ENCODE data around the gene NCEH1. TPM values are rescaled to one million over a fixed set of nuclear protein-coding genes. Genes with fewer than 3 reads are reported as not detected.
A peak's percentile ranks its signal among the peaks of the same experiment; 100 is the strongest.

NCEH1 gene
- total and polyA plus RNA-seq, 9 of the 15 experiments (the other 6 are each of a cell fraction or from before 2014, with no cell fraction given) = 1.3 to 5.0 (median 2.8) TPM

GRCh38 chr3:172717493-172718088 is 6.7 kb upstream of the NCEH1 start:
- POLR2A ChIA-PET = interaction anchor here (0.6 to 1.1 kb wide), 5 partner anchors 8 to 33 kb away, joined by 3 to 4 read pairs (median 3); partner anchors contain the start of gene ECT2
- FAIRE-seq = peak; percentile 23
- no peaks in the 10 kb centered on the region for H3K79me2 ChIP-seq (ENCODE audit: control insufficient read depth, insufficient read depth, low read length)
- intact Hi-C loops (cut with micrococcal nuclease) = no loop called here
- H3K27ac ChIP-seq (ENCODE audit: extremely low read depth, low read depth, low read length) = no peak overlapping the region
- H3K4me3 ChIP-seq = no peak overlapping the region
- H3K9ac ChIP-seq (ENCODE audit: insufficient read depth in 1 of 2, low read depth in 2 of 2, low read length in 2 of 2) = no peak overlapping the region
- no peaks in the 10 kb centered on the region for H3K9me1 ChIP-seq (ENCODE audit: control insufficient read depth, insufficient read depth, low read length)
- no TSS peak for BruUV-seq (replicated peaks)
- no peaks in the 10 kb centered on the region for H4K20me1 ChIP-seq (replicated peaks; ENCODE audit: control insufficient read depth, insufficient read depth, low read length)
- no peak overlapping the region; the same call in 1 of the 2 replicates for H2AFZ ChIP-seq (ENCODE audit: low read depth, low read length)
- no peaks in the 10 kb centered on the region for H3K36me3 ChIP-seq (ENCODE audit: control insufficient read depth, insufficient read depth, low read length)
- no peaks in the 10 kb centered on the region for H3K4me1 ChIP-seq (replicated peaks in 1 of 2; ENCODE audit: control insufficient read depth in 2 of 2, insufficient read depth in 2 of 2, low read length in 2 of 2)
- no peaks in the 10 kb centered on the region for H3K9me3 ChIP-seq (replicated peaks; ENCODE audit: control insufficient read depth, insufficient read depth, low read depth, low read length)
- CTCF ChIA-PET (ENCODE audit: low intra/inter-chr PET ratio) = interaction anchor here (0.6 kb wide), 1 partner anchor 1071 kb away, joined by 3 read pairs; no protein-coding TSS in a partner anchor
- H3K27me3 ChIP-seq (ENCODE audit: control insufficient read depth in 2 of 2, insufficient read depth in 2 of 2, low read length in 2 of 2) = no peaks in the 10 kb centered on the region
- in situ Hi-C loops (cut with MboI) = no loop called here
- H3K4me2 ChIP-seq (ENCODE audit: insufficient read depth, low read length) = no peak overlapping the region
- peak in 1 of 4 experiments; percentile 21 for DNase-seq (ENCODE audit: extremely low read depth in 1 of 4, low spot score in 3 of 4)
- ATAC-seq = peak; percentile 82
- 8% methylated on average over 4 of the region's 4 CpGs for WGBS (ENCODE audit: insufficient coverage, low coverage, missing lambda C conversion rate)
- TF ChIP-seq SIN3A (IDR thresholded peaks at IDR 0.05; ENCODE audit: borderline replicate concordance in 2 of 2, control insufficient read depth in 1 of 2, low read depth in 2 of 2, low read length in 2 of 2) (no peak), TOE1 (IDR thresholded peaks at IDR 0.05; ENCODE audit: borderline replicate concordance) (no peak), TOE1 (CRISPR knock-in tag; IDR thresholded peaks at IDR 0.05; ENCODE audit: borderline replicate concordance, low read depth) (no peak), XRCC5 (IDR thresholded peaks at IDR 0.05; ENCODE audit: low read depth, low read length) (no peak), SNRNP70 (optimal IDR thresholded peaks at IDR 0.05; ENCODE audit: low read depth, low read length) (no peak), ZKSCAN1 (IDR thresholded peaks at IDR 0.05; ENCODE audit: low read depth, low read length) (no peak), MLLT1 (IDR thresholded peaks at IDR 0.05) (no peak), ZNF316 (IDR thresholded peaks at IDR 0.05) (peak; percentile 47; the same call in 1 of the 2 replicates), BACH1 (tag; IDR thresholded peaks at IDR 0.05) (no peak), GABPB2 (CRISPR knock-in tag; conservative IDR thresholded peaks at IDR 0.05) (no peak), TCF7L2 (IDR thresholded peaks at IDR 0.05; ENCODE audit: low read depth, low read length) (no peak), RAD21 (CRISPR knock-in tag; conservative IDR thresholded peaks at IDR 0.05 in 1 of 2, IDR thresholded peaks at IDR 0.05 in 1 of 2) (peak in 1 of 2 experiments; percentile 25; a peak in 1 of 4 replicates), ZNF398 (CRISPR knock-in tag; IDR thresholded peaks at IDR 0.05) (no peak)
- TF ChIP-seq, protein P1, sequence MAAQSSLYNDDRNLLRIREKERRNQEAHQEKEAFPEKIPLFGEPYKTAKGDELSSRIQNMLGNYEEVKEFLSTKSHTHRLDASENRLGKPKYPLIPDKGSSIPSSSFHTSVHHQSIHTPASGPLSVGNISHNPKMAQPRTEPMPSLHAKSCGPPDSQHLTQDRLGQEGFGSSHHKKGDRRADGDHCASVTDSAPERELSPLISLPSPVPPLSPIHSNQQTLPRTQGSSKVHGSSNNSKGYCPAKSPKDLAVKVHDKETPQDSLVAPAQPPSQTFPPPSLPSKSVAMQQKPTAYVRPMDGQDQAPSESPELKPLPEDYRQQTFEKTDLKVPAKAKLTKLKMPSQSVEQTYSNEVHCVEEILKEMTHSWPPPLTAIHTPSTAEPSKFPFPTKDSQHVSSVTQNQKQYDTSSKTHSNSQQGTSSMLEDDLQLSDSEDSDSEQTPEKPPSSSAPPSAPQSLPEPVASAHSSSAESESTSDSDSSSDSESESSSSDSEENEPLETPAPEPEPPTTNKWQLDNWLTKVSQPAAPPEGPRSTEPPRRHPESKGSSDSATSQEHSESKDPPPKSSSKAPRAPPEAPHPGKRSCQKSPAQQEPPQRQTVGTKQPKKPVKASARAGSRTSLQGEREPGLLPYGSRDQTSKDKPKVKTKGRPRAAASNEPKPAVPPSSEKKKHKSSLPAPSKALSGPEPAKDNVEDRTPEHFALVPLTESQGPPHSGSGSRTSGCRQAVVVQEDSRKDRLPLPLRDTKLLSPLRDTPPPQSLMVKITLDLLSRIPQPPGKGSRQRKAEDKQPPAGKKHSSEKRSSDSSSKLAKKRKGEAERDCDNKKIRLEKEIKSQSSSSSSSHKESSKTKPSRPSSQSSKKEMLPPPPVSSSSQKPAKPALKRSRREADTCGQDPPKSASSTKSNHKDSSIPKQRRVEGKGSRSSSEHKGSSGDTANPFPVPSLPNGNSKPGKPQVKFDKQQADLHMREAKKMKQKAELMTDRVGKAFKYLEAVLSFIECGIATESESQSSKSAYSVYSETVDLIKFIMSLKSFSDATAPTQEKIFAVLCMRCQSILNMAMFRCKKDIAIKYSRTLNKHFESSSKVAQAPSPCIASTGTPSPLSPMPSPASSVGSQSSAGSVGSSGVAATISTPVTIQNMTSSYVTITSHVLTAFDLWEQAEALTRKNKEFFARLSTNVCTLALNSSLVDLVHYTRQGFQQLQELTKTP (IDR thresholded peaks at IDR 0.05; ENCODE audit: low read depth in 1 of 2, partially characterized antibody in 2 of 2) = no peak
